Inflammatory macrophage treated with lipopolysaccharide for 4 hours (primary cell): ENCODE results near the gene MRPL12.

Experiments used
- DNase-seq: peaks from one replicate; pipeline ENCODE4 v3.0.0-alpha.2; 2020

The MRPL12 gene

GRCh38 chr17:81741594-81742452, 38.7 kb downstream of the MRPL12 start:
- no peak for DNase-seq
